Subcutaneous abdominal adipose tissue (tissue), 5 donors: ENCODE results near the gene SSTR3.

ENCODE experiments used
- H3K27ac ChIP-seq: one replicate; pipeline ENCODE4 v1.7.0; 2013; ENCODE audit warnings: low read depth, mild to moderate bottlenecking, inconsistent platforms, low read length, moderate library complexity
- H3K27me3 ChIP-seq, 5 donors: one replicate each; pipeline ENCODE4 v1.7.0; 2013; ENCODE audit warnings: low read length in 5 of 5, inconsistent platforms in 1 of 5; ENCODE audit not compliant: control insufficient read depth in 5 of 5, insufficient read depth in 4 of 5
- H3K36me3 ChIP-seq, 5 donors: one replicate each; pipeline ENCODE4 v1.7.0; 2013; ENCODE audit warnings: low read length in 5 of 5; ENCODE audit not compliant: control insufficient read depth in 5 of 5, insufficient read depth in 5 of 5
- H3K4me1 ChIP-seq, 5 donors: one replicate each; pipeline ENCODE4 v1.7.0; 2013; ENCODE audit warnings: low read length in 5 of 5, mild to moderate bottlenecking in 3 of 5, moderate library complexity in 1 of 5; ENCODE audit not compliant: control insufficient read depth in 5 of 5, insufficient read depth in 5 of 5
- H3K4me3 ChIP-seq, 5 donors: one replicate each; pipeline ENCODE4 v1.7.0; 2013; ENCODE audit warnings: low read length in 5 of 5, low read depth in 1 of 5
- H3K9ac ChIP-seq, 5 donors: one replicate each; pipeline ENCODE4 v1.7.0; 2013; ENCODE audit warnings: low read length in 5 of 5, mild to moderate bottlenecking in 4 of 5, moderate library complexity in 3 of 5
- H3K9me3 ChIP-seq, 5 donors: one replicate each; pipeline ENCODE4 v1.7.0; 2013; ENCODE audit warnings: low read length in 5 of 5; ENCODE audit not compliant: control insufficient read depth in 5 of 5
- donor health status: healthy.
- donor health status: healthy.
- donor health status: healthy.
- donor health status: healthy.
- donor health status: healthy.

SSTR3 gene

GRCh38 chr22:37228106-37229011 lies 16.1 kb upstream of the SSTR3 start:
- peaks cover 0 to 33% (median 14%) of the 10 kb centered on the region in 5 donors for H3K4me1 ChIP-seq
- no peak overlapping the region for H3K27ac ChIP-seq
- H3K27me3 ChIP-seq: peaks cover 12 to 41% (median 18%) of the 10 kb centered on the region in 5 donors
- H3K9ac ChIP-seq: peak overlapping the region in 1 of 5 donors; percentile 7
- no peak overlapping the region for H3K4me3 ChIP-seq
- H3K36me3 ChIP-seq: peaks cover 0 to 11% (median 0%) of the 10 kb centered on the region in 5 donors
- no peaks in the 10 kb centered on the region for H3K9me3 ChIP-seq

- peaks cover 0 to 11% (median 0%) of the 10 kb centered on the region in 5 donors for H3K36me3 ChIP-seq
- peaks cover 0 to 32% (median 14%) of the 10 kb centered on the region in 5 donors for H3K4me1 ChIP-seq
- peaks cover 4 to 30% (median 9%) of the 10 kb centered on the region in 5 donors for H3K27me3 ChIP-seq
Observed at GRCh38 chr22:37226514-37226913, 14.2 kb upstream of the SSTR3 start.

GRCh38 chr22:37226087-37226486 lies 13.8 kb upstream of the SSTR3 start:
- Histone ChIP-seq H3K9me3 (peaks cover 0 to 10% (median 3%) of the 10 kb centered on the region in 5 donors), H3K27me3 (peaks cover 3 to 29% (median 10%) of the 10 kb centered on the region in 5 donors)

More at GRCh38 chr22:37226514-37226913, 14.2 kb upstream of the SSTR3 start:
- no peak overlapping the region for H3K27ac ChIP-seq
- peaks cover 0 to 6% (median 1%) of the 10 kb centered on the region in 5 donors for H3K9me3 ChIP-seq
- no peak overlapping the region for H3K4me3 ChIP-seq
- no peak overlapping the region for H3K9ac ChIP-seq

GRCh38 chr22:37225481-37225880 lies 13.2 kb upstream of the SSTR3 start:
- Histone ChIP-seq H3K27ac (no peak overlapping the region), H3K36me3 (peaks cover 0 to 11% (median 0%) of the 10 kb centered on the region in 5 donors), H3K4me1 (peaks cover 0 to 24% (median 14%) of the 10 kb centered on the region in 5 donors), H3K4me3 (no peak overlapping the region), H3K27me3 (peaks cover 3 to 25% (median 12%) of the 10 kb centered on the region in 5 donors), H3K9ac (no peak overlapping the region), H3K9me3 (peaks cover 0 to 11% (median 3%) of the 10 kb centered on the region in 5 donors)

More at GRCh38 chr22:37226087-37226486, 13.8 kb upstream of the SSTR3 start:
- peaks cover 0 to 28% (median 14%) of the 10 kb centered on the region in 5 donors for H3K4me1 ChIP-seq
- H3K36me3 ChIP-seq: peaks cover 0 to 11% (median 0%) of the 10 kb centered on the region in 5 donors
- H3K9ac ChIP-seq: no peak overlapping the region
- no peak overlapping the region for H3K27ac ChIP-seq
- H3K4me3 ChIP-seq: no peak overlapping the region

- no peak overlapping the region for H3K27ac ChIP-seq
- H3K4me3 ChIP-seq: no peak overlapping the region
- peaks cover 0 to 11% (median 3%) of the 10 kb centered on the region in 5 donors for H3K9me3 ChIP-seq
- no peak overlapping the region for H3K9ac ChIP-seq
- peaks cover 0 to 19% (median 13%) of the 10 kb centered on the region in 5 donors for H3K4me1 ChIP-seq
- H3K27me3 ChIP-seq: peaks cover 3 to 22% (median 8%) of the 10 kb centered on the region in 5 donors
- peaks cover 0 to 11% (median 0%) of the 10 kb centered on the region in 5 donors for H3K36me3 ChIP-seq
Observed at GRCh38 chr22:37224757-37225420, 12.6 kb upstream of the SSTR3 start.

- Histone ChIP-seq H3K4me1 (peaks cover 0 to 11% (median 6%) of the 10 kb centered on the region in 5 donors), H3K27ac (no peak overlapping the region)
Observed at GRCh38 chr22:37223965-37224551, 11.8 kb upstream of the SSTR3 start.

GRCh38 chr22:37222440-37222971 lies 10.2 kb upstream of the SSTR3 start:
- Histone ChIP-seq H3K9ac (no peak overlapping the region), H3K9me3 (peaks cover 0 to 11% (median 3%) of the 10 kb centered on the region in 5 donors), H3K4me1 (no peaks in the 10 kb centered on the region)

More at GRCh38 chr22:37223965-37224551, 11.8 kb upstream of the SSTR3 start:
- H3K9me3 ChIP-seq: peaks cover 0 to 11% (median 3%) of the 10 kb centered on the region in 5 donors
- H3K4me3 ChIP-seq: no peak overlapping the region
- H3K36me3 ChIP-seq: peaks cover 0 to 11% (median 0%) of the 10 kb centered on the region in 5 donors
- H3K27me3 ChIP-seq: peaks cover 7 to 21% (median 9%) of the 10 kb centered on the region in 5 donors
- H3K9ac ChIP-seq: no peak overlapping the region

GRCh38 chr22:37221424-37222333 lies 9.4 kb upstream of the SSTR3 start:
- H3K9ac ChIP-seq: no peak overlapping the region
- H3K4me3 ChIP-seq: no peak overlapping the region
- no peaks in the 10 kb centered on the region for H3K4me1 ChIP-seq
- H3K27me3 ChIP-seq: peaks cover 9 to 20% (median 18%) of the 10 kb centered on the region in 5 donors
- H3K27ac ChIP-seq: no peak overlapping the region
- H3K36me3 ChIP-seq: peaks cover 0 to 11% (median 0%) of the 10 kb centered on the region in 5 donors
- H3K9me3 ChIP-seq: peaks cover 0 to 11% (median 3%) of the 10 kb centered on the region in 5 donors

More at GRCh38 chr22:37222440-37222971, 10.2 kb upstream of the SSTR3 start:
- no peak overlapping the region for H3K4me3 ChIP-seq
- peaks cover 9 to 20% (median 18%) of the 10 kb centered on the region in 5 donors for H3K27me3 ChIP-seq
- H3K36me3 ChIP-seq: peaks cover 0 to 11% (median 0%) of the 10 kb centered on the region in 5 donors
- no peak overlapping the region for H3K27ac ChIP-seq
